Osteocyte (in vitro differentiated cells): Measurements from ENCODE around the gene FOXC2. TPM values are rescaled to one million over a fixed set of nuclear protein-coding genes. Genes with fewer than 3 reads are reported as not detected.

ENCODE experiments used
- DNase-seq: peaks from one replicate; pipeline ENCODE4 v3.0.0; 2021; ENCODE audit warnings: mixed read lengths; ENCODE audit not compliant: unreplicated experiment; ENCODE audit errors: extremely low spot score
- H3K27ac Mint-ChIP-seq: one replicate; pipeline ENCODE4 v1.8.0; 2021; ENCODE audit warnings: mild to moderate bottlenecking, mixed read lengths; ENCODE audit not compliant: unreplicated experiment
- H3K27me3 Mint-ChIP-seq: one replicate; pipeline ENCODE4 v1.8.0; 2021; ENCODE audit warnings: mixed read lengths; ENCODE audit not compliant: unreplicated experiment
- H3K36me3 Mint-ChIP-seq: one replicate; pipeline ENCODE4 v1.8.0; 2021; ENCODE audit warnings: mixed read lengths; ENCODE audit not compliant: unreplicated experiment
- H3K4me1 Mint-ChIP-seq: one replicate; pipeline ENCODE4 v1.8.0; 2021; ENCODE audit warnings: mixed read lengths; ENCODE audit not compliant: unreplicated experiment
- H3K4me3 Mint-ChIP-seq: one replicate; pipeline ENCODE4 v1.8.0; 2021; ENCODE audit warnings: mild to moderate bottlenecking, moderate library complexity, mixed read lengths; ENCODE audit not compliant: unreplicated experiment
- H3K9me3 Mint-ChIP-seq: one replicate; pipeline ENCODE4 v1.8.0; 2021; ENCODE audit warnings: mixed read lengths; ENCODE audit not compliant: unreplicated experiment
- total RNA-seq: library from RNA; stranded (reverse); gene quantifications from 2 replicates; pipeline ENCODE4 v1.2.1, GENCODE V29; 2021
- TF ChIP-seq, protein P1 (sequence below): fragments of 200-600 bp; sonication (generic); IDR thresholded peaks from 2 replicates; pipeline ENCODE4 v1.5.0; 2021; ENCODE audit warnings: antibody characterized with exemption, mild to moderate bottlenecking, moderate library complexity

Gene FOXC2
- total RNA-seq, 1 donor from 2014 or later, result 93.4 TPM

DNA sequence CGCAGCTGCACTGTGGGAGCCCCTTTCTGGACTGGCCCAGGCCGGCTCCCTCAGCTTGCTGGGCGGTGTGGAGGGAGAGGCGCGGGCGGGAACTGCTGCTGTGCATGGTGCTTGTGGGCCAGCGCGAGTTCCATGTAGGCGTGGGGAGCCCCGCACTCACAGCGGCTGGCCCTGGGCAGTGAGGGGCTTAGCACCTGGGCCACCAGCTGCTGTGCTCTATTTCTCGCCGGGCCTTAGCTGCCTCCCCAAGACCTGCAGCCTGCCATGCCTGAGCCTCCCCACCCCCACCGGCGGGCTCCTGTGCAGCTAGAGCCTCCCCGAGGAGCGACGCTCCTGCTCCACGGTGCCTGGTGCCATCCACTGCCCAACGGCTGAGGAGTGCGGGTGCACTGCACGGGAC is 13.3 kb upstream of the FOXC2 start:
- no peaks in the 10 kb centered on the region for H3K9me3 Mint-ChIP-seq
- TF ChIP-seq, protein P1, sequence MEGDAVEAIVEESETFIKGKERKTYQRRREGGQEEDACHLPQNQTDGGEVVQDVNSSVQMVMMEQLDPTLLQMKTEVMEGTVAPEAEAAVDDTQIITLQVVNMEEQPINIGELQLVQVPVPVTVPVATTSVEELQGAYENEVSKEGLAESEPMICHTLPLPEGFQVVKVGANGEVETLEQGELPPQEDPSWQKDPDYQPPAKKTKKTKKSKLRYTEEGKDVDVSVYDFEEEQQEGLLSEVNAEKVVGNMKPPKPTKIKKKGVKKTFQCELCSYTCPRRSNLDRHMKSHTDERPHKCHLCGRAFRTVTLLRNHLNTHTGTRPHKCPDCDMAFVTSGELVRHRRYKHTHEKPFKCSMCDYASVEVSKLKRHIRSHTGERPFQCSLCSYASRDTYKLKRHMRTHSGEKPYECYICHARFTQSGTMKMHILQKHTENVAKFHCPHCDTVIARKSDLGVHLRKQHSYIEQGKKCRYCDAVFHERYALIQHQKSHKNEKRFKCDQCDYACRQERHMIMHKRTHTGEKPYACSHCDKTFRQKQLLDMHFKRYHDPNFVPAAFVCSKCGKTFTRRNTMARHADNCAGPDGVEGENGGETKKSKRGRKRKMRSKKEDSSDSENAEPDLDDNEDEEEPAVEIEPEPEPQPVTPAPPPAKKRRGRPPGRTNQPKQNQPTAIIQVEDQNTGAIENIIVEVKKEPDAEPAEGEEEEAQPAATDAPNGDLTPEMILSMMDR, result no peak
- no peak overlapping the region for H3K27ac Mint-ChIP-seq
- DNase-seq, result no peak
- H3K27me3 Mint-ChIP-seq, result peaks cover 7% of the 10 kb centered on the region
- H3K4me3 Mint-ChIP-seq, result peak overlapping the region; percentile 91
- no peaks in the 10 kb centered on the region for H3K36me3 Mint-ChIP-seq
- peaks cover 4% of the 10 kb centered on the region for H3K4me1 Mint-ChIP-seq

DNA sequence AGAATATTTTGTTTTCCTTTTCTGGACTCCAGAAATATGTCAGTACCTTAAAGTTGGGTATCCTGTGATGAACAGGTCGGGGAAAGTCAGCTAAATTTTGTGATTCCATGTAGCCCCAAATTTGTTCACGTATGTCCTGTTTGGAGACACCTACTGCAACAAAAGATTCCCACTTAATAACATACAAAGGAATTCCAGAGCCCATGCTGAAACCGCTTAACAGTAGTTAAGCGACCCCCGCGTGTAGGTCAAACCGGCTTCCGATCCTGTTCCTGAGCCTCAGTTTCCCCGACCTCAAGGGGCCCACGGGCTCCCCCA is 12.1 kb upstream of the FOXC2 start:
- Mint-ChIP-seq H3K4me1 (peaks cover 4% of the 10 kb centered on the region), H3K27ac (peak overlapping the region; percentile 96), H3K36me3 (no peaks in the 10 kb centered on the region), H3K9me3 (no peaks in the 10 kb centered on the region), H3K4me3 (peak overlapping the region; percentile 91), H3K27me3 (peaks cover 7% of the 10 kb centered on the region)
- DNase-seq, result no peak
- TF ChIP-seq, protein P1, result no peak

DNA sequence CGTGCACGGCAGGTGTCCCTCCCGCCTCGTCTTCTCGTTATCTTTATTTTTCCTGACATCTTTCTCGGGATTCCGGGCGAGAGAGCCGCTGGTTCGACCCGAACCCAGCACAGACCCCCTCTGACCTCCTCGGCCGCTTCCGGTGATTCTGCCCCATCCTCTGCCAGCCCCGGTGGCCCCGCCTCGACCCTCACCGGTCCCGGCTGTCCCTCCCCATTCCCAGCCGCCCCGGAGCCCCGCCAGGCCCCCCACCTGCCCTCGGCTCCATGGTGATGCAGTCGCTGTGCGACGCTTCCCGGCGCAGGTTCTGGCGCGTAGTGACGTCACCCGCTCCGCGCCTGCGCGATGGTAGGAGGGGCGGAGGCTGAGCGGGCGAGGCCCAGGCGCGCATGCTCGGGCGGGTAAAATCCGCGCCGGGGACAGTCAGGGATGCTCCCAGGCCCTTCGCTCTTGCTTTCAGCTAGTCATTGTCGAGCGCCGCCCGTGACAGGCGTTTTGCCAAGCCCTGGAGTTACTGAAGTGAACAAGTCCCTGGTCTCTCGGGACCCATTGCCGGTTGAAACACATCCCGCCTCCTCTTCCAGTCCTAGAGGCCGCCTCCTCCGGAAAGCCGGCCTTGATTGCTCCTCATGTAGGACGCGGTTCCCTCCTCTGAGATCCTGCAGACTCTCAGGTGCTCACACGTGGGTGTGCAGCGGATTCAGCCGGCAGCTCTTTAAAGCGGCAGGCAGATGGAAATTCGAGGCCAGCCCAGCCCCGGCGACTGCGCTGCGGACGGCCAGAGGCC is 11.5 kb upstream of the FOXC2 start, which contains the start of gene MTHFSD:
Gene MTHFSD (minus strand): TSS at position 319 of the 787 bp plus-strand sequence. CDS start 51 bp downstream, at position 268.
- peaks cover 7% of the 10 kb centered on the region for H3K27me3 Mint-ChIP-seq
- H3K4me3 Mint-ChIP-seq, result peak within 1 kb of the TSS; percentile 91
- no peaks in the 10 kb centered on the region for H3K36me3 Mint-ChIP-seq
- peaks cover 4% of the 10 kb centered on the region for H3K4me1 Mint-ChIP-seq
- H3K27ac Mint-ChIP-seq, result peak within 1 kb of the TSS; percentile 96
- DNase-seq, result peak; percentile 96
- no peaks in the 10 kb centered on the region for H3K9me3 Mint-ChIP-seq
- TF ChIP-seq, protein P1, result no peak

DNA sequence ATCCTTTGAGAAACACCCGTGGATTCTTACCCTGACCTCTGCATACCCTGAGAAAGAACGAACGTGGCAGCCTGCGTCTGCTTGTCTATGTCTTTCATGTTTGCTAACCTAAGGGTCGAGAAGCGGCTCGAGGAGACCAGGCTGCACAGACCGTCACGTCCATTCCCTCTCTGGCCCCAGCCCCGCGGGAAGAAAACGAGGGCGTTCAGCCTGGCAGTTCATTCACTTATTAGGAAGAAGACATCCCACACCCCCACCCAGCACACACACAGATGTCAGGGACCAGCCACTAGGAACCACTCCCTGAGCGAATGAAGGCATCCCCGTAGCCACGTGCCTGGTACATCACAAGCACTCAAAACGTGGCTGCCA is 10.9 kb upstream of the FOXC2 start:
- peak overlapping the region; percentile 91 for H3K4me3 Mint-ChIP-seq
- H3K27ac Mint-ChIP-seq, result peak overlapping the region; percentile 96
- H3K9me3 Mint-ChIP-seq, result no peaks in the 10 kb centered on the region
- H3K4me1 Mint-ChIP-seq, result peaks cover 4% of the 10 kb centered on the region
- no peak for DNase-seq
- no peaks in the 10 kb centered on the region for H3K36me3 Mint-ChIP-seq
- peaks cover 7% of the 10 kb centered on the region for H3K27me3 Mint-ChIP-seq
- TF ChIP-seq, protein P1, result no peak

DNA sequence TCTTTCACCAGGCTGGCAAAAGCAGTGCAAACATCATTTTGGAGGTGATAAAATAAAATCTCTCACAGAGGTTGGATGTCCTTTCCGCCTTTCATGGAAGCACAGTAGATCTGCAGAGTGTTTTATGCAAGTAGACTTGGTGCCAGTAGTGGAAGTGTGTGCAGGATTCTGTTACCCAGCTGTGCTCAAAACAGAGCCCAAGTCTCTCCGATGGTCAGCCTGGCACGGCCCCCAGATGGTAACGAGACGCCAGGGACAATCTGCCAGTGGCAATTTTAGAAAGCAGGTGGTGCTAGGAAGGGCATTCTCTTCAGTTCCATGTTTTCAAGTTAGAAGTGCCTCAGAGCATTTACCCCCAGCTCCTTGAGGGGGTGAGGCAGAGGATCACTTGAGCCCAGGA is 10.1 kb upstream of the FOXC2 start:
- no peak overlapping the region for H3K27ac Mint-ChIP-seq
- peaks cover 3% of the 10 kb centered on the region for H3K27me3 Mint-ChIP-seq
- H3K4me1 Mint-ChIP-seq, result peaks cover 4% of the 10 kb centered on the region
- no peak overlapping the region for H3K4me3 Mint-ChIP-seq
- TF ChIP-seq, protein P1, result no peak
- DNase-seq, result no peak
- no peaks in the 10 kb centered on the region for H3K36me3 Mint-ChIP-seq
- H3K9me3 Mint-ChIP-seq, result no peaks in the 10 kb centered on the region
